CMK (cell line): ENCODE results near the gene RHOF.

Experiments used
- DNase-seq: peaks from one replicate; pipeline ENCODE4 v3.0.0-alpha.2; 2010; ENCODE audit warnings: low read depth

The RHOF gene

GRCh38 chr12:121741743-121742142 is 51.7 kb downstream of the RHOF start:
- DNase-seq: no peak

GRCh38 chr12:121740847-121741246 is 52.6 kb downstream of the RHOF start:
- DNase-seq: no peak

- DNase-seq: no peak
These were observed 55.1 kb downstream of the RHOF start for GRCh38 chr12:121738340-121738858.

- DNase-seq: no peak
These were observed 59.6 kb downstream of the RHOF start for GRCh38 chr12:121733849-121734248.

- DNase-seq: no peak
These were observed 62.0 kb downstream of the RHOF start for GRCh38 chr12:121731473-121731872.

GRCh38 chr12:121729021-121729420 is 64.5 kb downstream of the RHOF start:
- no peak for DNase-seq
